ENCODE data around the gene PLIN1. TPM values are rescaled to one million over a fixed set of nuclear protein-coding genes. Genes with fewer than 3 reads are reported as not detected.

PLIN1 gene
- total RNA-seq, 1 donor from 2014 or later: 0.32 TPM

DNA sequence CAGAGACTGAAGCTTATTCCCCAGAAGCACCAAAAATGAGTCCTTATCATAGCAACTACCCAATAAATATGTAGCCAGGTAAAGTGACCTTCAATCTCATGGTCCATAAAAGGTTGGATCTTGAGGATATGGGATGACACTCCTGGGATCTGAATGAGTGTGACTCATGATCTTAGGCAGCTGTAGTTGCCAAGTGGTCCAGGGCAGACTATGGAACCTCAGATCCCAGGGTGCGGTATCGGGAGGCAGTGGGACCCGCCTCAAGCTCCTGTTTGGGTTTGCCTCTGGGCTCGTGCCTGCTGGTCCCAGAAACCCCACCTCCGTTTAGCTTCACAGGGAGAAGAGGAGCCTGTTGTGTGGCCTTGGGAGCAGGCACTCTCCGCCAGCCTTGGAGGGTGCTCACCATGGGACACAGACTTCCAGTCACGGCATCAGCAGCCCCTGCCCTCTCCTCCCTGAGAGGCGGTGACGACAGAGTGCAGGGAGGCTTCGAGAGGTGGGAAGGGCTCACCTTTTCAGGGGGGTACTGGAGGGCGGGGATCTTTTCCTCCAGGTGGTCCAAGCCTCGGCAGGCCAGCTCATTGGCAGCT is 8.1 kb downstream of the PLIN1 start:
- no peak for ATAC-seq

DNA sequence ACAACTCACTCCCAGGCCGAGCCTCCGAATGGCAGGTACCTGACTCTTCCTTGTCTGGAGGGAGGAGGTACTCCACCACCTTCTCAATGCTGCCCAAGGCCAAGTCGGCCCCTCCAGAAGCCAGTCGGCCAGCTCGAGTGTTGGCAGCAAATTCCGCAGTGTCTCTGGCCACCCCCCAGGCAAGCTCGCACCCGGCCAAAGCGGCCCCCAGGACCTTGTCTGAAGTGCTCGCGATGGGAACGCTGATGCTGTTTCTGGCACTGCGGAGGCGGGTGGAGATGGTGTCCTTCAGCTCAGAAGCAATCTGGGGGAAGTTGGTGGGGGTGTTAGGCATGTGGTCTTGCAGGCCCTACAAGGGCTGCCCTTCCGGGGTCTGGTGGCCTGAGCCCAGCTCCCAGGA is 9.2 kb downstream of the PLIN1 start:
- ATAC-seq: no peak

DNA sequence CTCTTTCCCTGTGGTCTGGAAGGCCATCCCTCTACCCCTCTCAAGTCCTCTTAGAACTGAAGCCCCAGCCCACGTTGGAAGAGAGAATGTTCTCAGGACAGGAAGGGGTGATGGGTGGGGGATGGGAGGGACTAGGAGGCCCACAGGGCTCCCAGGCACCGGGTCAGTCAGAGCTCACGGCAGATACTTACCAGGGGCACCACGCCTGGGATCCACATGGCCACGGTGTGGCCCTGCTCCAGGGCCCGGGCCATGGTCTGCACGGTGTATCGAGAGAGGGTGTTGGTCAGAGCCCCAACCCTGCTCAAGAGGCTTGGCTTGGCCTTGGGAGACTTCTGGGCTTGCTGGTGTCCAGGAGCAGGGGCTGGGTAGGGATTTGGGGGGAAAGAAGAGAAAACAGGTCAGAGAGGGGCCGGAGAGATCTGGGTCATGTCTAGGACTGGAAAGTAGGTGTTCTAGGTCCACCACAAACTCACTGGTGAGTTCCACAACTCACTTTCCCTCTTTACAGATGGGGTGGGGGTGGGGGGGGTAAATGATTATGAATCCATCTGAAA is 9.8 kb downstream of the PLIN1 start:
- no peak for ATAC-seq

DNA sequence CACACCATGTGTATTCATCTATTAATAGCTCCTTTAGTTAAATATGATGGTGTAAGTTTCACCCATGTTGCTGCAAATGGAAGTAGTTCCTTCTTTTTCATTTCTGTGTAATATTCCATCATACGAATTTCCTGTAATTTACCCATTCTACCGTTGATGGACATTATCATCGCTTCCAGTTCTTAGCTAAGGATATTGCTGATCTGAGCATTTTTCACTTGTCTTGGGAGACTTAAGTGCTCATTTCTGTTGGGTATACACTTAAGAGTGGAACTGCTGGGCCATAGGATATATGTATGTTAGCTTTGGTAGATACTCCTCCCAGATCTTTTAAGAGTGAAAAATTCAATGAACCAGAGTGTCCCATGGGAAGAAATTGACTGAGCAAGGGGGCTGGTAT is 11.0 kb downstream of the PLIN1 start:
- no peak for ATAC-seq

DNA sequence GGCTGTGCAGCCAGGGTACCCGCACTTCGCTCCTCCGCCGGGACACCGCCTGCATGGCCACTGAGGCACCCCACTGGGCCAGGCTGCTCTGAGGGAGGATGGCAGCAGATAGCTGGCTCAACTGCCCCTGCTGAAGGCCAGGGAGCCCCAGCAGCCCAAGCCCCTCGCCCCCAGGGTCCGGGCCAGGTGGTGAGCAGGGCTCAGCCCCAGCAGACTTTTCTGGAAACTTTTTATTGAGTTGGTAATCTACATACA is 11.5 kb downstream of the PLIN1 start:
- no peak for ATAC-seq

DNA sequence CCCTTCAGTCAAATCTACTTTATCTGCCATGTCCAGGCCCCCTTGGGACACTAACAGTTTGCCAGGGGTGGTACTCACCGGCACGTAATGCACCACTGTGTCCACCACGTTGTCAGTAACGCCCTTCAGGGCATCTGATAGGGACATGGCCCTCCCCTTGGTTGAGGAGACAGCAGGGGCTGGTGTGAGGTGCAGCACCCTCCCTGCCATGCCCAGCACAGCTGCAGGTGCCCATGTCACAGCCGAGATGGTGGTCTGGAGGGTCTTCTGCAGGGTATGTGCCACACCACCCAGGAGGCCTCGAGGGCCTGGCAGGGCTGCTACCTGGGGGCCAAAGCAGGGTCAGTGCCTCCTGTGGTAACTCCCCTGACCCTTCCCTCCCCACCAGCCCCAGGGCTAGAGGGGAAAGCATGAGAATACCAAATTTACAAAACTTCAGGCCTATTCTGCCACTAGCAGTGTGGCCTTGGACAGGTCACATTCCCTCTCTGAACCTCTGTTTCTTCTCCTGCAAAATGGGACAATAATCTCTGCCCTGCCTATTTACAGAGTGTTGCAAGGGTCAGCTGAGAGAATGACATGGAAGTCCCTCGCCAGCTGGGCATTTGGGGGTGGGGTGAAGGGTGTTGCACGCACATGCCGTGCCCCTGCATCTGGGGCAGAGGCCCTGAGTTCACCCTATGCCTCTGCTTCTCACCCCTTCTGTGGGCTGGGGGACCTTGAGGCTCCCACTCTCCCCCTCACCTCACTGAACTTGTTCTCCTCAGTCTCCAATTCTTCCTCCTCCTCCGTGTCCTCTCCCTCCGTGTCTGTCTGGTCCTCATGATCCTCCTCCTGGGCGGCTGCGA is 12.1 kb downstream of the PLIN1 start:
- no peak for ATAC-seq

DNA sequence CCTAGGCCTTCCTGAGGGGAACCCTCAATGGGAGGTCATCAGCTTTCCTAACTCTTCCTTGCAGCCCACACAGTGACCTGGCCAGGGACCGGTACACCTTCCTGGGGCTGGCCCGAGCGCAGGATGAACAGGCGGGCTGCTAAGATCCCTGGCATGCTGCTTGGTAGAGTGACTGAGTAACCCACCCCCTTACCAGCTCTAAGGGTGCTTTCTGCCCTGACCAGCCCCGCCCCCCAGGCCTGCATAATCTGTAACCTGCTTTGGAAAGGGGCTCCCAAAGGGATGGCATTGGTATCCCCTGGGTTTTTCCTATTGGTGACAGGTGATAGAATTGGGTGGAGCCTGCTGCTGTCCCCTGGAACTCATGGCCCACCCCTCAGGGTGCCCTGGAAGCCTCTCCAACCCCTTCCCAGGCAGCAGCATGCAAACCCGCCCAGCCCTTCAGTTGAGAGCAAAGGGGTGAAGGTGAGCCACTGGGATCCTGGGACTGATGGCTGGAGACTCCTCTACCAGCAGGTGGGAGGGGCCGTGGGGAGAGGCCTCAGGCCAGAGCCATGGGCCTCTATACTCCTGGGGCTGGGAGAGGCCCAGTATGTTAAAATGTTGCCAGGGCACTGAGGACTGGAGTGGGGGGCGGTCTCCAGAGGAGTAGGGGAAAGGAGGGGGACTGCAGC is 12.8 kb downstream of the PLIN1 start:
- peak; percentile 5 for ATAC-seq

DNA sequence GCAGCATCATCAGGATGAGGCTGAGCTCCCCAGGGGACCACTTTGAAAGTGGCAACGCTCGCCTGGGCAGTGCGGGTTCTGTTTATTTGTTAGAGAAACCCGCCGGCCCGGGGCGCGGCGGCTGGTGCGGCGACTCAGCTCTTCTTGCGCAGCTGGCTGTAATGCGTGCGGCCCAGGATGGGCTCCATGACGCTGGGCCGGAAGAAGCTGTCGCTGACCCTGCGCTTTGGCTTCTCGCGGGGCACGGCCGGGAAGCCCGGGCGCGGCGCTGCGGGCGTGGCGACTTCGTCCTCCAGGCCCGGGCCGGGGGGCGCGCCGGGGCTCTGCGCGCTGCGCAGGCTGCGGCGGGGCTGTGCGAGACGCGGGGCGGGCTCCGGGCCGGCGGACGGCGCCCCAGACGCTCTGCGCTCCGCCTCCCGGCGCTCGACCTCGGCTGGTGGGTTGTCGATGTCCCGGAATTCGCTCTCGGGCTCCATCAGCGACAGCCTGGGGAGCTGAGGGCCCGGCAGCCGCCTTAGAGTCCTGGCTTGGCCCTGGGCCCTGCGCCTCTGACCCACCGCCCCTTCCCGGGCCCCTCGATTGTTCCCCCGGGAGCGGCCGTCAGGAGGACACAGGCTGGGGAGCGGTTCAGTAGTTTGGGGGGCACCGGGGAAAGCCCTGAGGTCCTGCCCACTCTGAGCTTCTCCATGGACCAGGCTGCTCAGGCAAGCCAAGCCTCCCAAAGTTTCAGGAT is 13.6 kb downstream of the PLIN1 start:
- peak; percentile 54 for ATAC-seq

DNA sequence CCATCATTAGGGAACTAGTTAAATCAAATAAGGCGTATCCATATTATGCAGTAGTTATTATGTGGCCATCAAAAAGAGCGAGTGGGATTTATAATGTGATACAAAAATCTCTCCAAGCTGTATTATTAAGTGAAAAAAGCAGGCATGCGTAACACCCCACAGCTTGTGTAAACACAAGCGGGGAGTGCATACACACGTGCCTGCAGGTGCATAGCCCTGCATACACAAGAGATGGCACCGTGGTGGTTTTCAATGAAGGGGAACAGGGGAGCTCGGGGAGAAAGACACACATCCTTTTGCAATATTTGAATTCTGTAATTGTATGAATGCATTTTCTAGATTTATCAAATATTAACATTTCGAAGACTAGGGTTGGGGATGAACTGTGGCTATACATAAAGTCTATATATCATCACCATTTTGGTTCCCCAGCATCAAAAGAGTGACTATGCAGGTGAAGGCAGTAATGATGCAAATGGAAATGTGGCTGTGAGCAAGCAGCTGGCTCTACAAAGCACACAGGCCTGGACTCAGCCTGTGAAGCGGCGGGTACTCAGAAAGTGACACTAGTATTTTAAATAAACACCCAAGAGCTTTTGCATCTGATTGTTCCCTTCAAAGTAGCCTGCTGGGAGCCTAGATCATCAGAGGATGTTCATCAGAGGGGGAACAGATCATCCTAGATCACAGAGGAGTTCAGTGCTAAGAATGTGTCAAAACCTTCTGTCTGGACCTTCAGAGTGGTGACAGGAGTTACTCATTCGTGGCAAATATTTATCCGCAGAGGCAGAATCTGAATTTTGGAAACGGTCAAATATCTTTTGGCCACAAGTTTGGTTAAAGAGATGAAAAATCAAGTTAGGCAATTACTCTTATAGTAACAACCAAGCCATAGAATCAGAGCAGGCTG is 14.5 kb downstream of the PLIN1 start:
- ATAC-seq: no peak

DNA sequence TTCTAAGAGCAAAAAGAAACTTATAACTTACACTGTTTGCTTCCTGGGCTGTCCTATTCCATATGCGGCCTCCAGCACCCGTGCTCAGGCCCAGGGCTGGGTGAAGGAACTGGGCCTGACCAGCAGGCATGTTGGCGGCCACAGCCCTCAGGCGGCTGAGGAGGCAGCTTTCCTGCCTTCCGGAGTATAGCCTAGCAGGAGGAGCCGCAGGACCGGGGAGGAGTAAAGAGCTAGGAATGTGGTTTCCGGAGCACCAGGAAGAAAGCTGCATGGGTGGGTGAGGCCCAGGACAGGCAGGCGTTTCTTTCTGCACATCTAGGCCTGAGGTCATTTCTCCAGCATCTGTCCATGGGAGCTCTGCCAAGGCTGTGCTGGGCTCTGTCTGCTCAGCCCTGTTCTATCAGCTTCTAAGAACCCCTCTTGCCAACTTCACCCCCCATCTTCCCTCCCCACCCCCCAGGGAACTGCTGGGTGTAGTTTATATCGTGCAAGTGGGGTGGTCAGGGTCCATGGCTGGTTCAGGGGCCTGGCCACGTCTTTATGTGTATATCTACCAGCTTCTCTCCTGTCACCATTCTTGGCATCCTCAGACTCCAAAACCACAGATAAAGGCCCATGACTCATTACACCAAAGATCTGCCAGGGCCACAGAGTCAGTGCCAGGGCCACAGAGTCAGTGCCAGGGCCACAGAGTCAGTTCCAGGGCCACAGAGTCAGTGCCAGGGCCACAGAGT is 16.1 kb downstream of the PLIN1 start:
- ATAC-seq: peak; percentile 75

DNA sequence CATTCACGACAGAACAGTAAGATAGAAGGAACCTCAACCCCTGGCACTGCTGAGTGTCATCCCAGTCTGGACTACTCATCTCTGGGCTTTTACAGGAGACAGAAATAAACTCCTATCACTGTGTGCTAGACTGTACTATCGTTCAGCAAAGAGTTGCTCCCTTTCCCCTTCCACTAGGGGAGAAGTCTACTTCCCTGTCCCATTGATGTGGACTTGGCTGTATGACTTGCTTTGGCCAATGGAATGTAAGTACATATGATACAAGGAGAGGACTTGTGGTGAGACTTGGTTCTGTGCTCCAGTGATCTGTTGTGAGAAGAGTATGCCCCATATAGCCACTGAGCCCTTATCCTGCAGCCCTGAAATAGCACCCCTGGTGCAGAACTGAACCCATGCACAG is 18.6 kb downstream of the PLIN1 start:
- ATAC-seq: no peak

DNA sequence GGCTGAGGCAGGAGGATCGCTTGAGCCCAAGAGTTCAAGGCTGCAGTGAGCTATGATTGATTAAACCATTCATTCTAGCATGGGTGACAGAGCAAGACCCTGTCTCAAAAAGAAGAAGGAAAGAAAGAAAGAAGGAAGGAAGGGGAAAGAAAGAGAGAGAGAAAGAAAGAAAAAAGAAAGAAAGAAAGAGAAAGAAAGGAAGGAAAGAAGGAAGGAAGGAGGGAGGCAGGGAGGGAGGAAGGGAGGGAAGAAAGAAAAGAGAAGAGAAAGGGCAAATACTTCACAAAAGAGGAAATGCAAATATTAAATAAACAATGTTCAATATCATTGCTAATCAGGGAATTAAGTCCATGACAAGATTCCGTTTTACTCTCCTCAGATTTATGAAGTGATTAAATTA is 19.9 kb downstream of the PLIN1 start:
- ATAC-seq: no peak

DNA sequence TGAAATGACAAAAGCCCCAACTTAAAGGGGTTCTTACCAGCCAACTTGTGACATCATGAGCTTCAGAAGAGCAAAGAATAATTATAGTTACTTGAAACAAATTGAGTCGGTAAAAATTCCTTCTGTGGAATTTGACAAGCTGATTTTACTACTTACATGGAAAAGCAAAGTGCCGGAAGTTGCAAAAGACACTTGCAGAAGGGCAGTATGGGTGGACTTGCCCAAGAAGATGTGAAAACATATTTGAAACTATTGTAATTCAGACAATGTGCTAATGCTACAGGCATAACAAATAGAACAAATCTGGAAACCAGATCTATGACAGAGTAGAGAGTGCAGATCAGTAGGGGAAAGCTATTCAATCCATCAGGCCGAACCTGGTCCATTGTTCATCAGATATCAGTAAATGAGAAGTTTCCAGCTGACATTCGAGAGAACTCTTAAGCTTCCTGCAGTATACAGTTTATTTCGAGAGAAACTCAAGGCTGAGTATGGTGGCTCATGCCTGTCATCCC is 21.4 kb downstream of the PLIN1 start:
- ATAC-seq: no peak

DNA sequence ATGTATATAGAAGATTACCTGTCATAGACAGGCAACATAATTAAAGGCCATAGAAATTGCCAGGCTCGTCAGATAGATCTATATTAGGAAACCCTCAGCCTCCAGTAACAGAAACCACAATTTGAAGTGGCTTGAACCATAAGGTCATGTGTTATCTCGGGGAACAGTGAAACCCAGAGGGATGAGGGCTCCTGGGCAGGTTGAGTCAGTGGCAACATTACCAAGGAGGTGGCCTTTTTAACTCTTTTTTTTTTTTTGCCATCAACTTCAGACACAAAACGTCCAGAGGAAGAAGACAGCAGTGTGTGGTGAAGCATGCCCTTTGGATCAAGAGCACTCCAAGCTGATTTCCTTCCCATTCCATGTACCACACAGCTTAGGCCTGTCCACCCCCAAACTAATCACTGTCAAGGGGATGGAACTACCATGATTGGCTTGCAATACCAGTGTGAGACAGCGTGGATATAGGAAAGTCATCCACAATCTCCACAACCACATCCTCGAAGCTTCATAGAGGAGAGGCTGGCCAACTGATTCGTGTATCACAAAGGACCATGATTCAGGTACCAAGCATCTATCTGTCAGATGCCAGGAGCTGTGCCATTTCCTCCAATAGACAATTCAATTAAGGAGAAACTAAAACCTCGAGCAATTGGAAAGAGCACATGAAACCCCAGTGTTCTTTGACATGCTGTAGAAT is 22.9 kb downstream of the PLIN1 start:
- no peak for ATAC-seq

DNA sequence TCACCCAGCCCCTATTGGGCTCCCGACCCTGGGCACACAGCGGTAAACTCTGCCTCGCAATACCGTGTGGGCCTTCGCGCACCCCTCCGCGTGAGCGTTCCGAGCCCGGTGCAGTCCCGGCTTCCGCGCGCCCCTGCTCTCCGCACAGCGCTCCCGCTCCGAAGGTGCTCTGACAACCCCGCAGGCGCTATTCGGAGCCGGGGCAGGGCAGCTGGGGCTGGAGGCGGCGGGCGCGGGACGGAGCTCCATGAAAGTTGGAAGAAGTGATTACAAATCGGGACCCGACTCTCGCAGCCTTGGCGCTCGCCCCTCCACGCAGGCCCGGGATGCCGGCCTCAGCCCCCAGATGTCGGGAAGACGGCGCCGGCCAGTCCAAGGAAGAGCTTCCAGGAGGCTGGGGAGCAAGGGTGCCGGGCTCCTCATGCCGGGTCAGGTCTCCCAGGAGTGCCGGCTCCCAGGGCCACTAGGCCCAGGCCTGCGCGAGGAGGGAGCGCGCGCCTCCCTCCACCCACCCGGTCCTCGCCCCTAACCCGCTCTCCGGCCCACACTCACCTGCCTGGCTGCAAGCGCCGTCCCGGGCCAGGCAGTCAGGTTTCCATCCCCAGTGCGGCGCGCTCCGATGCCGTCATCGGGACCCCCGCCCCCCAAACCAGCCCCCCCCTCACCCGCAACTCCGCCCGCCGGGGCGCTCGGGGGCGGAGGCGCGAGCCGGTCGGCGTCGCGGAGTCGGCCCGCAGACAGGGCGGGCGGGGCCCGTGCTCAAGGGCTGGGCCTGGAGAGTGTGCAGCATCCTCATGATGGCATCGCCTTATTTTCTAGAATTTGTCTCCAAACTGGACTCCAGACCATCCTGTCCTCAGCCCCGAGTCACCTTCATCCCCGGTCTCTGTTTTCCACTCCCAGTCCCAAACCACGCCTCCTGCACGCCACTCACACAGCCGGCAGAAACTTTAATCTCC is 24.0 kb downstream of the PLIN1 start, which contains the start of gene KIF7:
Gene KIF7, minus strand, starts transcription at position 621 of the 959 bp plus-strand sequence. CDS start 2,537 bp downstream, outside the sequence.
- peak; percentile 68 for ATAC-seq

DNA sequence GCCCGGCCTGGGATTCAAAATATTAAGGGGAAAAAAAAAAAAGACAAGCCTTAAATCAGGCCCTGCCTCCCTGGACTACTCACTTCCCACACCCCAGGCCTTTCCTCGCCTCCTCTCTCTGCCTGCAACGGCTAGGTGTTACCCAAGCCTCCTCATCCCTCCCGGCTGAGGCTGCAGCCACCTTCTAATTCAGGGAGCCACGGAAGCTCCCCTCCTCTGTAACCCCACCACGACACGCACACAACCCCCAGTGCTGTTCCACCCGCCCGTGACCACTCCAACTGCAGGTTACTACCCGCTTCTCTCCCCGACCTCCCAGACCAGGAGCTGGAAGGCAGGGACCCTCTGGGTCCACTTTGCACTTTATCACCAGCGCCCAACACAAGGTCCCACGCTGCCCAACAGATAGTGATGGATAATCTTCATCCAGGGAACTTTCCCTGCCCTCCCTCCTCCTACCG is 24.8 kb downstream of the PLIN1 start:
- peak; percentile 43 for ATAC-seq

DNA sequence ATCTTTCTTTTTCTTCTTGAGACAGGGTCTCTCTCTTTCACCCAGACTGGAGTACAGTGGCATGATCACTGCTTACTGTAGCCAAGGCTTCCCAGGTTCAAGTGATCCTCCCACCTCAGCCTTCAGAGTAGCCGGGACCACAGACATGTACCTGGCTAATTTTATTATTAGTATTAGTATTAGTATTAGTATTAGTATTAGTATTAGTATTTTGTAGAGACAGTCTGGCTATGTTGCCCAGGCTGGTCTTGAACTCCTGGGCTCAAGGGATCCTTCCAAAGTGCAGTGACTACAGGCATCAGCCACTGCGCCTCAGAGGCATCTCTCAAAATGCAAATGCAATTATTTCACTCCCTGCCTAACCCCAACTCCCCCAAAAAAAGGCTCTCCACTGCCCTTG is 25.6 kb downstream of the PLIN1 start:
- ATAC-seq: no peak

DNA sequence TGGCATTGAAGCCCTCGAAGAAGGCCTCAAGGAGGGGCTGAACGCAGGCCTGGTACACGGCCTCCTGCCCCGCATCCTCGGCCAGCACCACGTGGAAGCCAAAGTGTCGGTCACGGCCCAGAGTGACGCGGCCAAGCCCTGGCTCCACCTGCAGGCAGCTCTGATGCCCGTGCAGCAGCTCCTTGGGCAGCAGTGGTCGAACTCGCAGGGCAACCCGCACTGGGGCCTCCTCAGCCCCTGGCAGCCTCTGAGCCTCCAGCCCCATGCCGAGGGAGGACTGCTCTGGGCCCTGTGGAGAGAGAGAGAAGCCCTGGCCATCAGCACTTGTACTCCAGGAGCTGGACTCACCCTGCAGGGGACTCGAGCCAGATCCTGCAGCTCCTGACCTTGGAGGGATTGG is 26.5 kb downstream of the PLIN1 start:
- ATAC-seq: no peak

DNA sequence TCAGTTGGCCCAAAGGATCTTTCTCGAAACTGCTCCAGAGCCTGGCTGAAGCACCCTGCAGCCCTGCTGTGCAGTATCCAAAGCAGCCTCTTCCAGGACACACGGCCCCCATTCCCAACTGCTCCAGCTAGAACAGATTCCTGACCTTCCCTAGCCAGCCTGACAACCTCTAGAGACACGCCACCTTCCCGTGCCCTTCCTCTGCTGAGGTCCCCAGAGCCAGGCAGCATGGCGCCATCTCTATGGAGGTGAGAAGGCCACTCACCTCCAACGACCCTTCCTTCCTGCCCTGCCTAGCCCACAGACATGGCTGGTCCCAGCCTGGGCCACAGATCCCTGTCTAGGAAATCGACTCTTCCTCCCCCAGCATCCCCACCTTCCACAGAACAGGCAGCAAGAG is 27.0 kb downstream of the PLIN1 start:
- ATAC-seq: no peak

Data from esophagus mucosa (tissue), 1 donor.